Endodermal cell (in vitro differentiated cells): ENCODE data around the gene DNAJC18. TPM values are rescaled to one million over a fixed set of nuclear protein-coding genes. Genes with fewer than 3 reads are reported as not detected.
"Not testable (repeated sequence)": the region's sequence is repeated elsewhere in the genome, so short reads cannot be mapped to it uniquely, and the experiment has no call there.

ENCODE experiments used
- DNase-seq: peaks from one replicate; pipeline ENCODE4 v3.0.0-alpha.2; 2017
- H3K27ac ChIP-seq: 2 replicates; pipeline ENCODE4 v1.5.1; 2013; ENCODE audit warnings: mild to moderate bottlenecking, low read depth, low read length, moderate library complexity
- H3K27me3 ChIP-seq: 2 replicates; pipeline ENCODE4 v1.6.1; 2013; ENCODE audit warnings: mild to moderate bottlenecking, low read length, moderate library complexity; ENCODE audit not compliant: insufficient read depth, control insufficient read depth, poor library complexity, severe bottlenecking
- H3K36me3 ChIP-seq: 2 replicates; pipeline ENCODE4 v1.7.0; 2013; ENCODE audit warnings: mild to moderate bottlenecking, low read length, moderate library complexity; ENCODE audit not compliant: control insufficient read depth, insufficient read depth
- H3K4me1 ChIP-seq: one replicate; pipeline ENCODE4 v1.7.0; 2013; ENCODE audit warnings: low read length; ENCODE audit not compliant: control insufficient read depth, insufficient read depth
- H3K4me3 ChIP-seq: 2 replicates; pipeline ENCODE4 v1.5.1; 2013; ENCODE audit warnings: mild to moderate bottlenecking, low read length, moderate library complexity
- H3K9ac ChIP-seq: 2 replicates; pipeline ENCODE4 v1.6.1; 2013; ENCODE audit warnings: mild to moderate bottlenecking, low read length, moderate library complexity; ENCODE audit not compliant: poor library complexity, severe bottlenecking; ENCODE audit errors: extremely low read depth
- H3K9me3 ChIP-seq: 2 replicates; pipeline ENCODE4 v1.6.1; 2013; ENCODE audit warnings: mild to moderate bottlenecking, low read length, moderate library complexity; ENCODE audit not compliant: control insufficient read depth
- H3K27ac Mint-ChIP-seq: 2 replicates; pipeline ENCODE4 v1.8.0; 2020; ENCODE audit warnings: mixed read lengths
- H3K27me3 Mint-ChIP-seq: 2 replicates; pipeline ENCODE4 v1.8.0; 2021; ENCODE audit warnings: mild to moderate bottlenecking, mixed read lengths; ENCODE audit not compliant: insufficient read depth
- H3K36me3 Mint-ChIP-seq: 2 replicates; pipeline ENCODE4 v1.8.0; 2020; ENCODE audit warnings: low read depth, mixed read lengths
- H3K4me1 Mint-ChIP-seq: 2 replicates; pipeline ENCODE4 v1.8.0; 2020; ENCODE audit warnings: mixed read lengths
- H3K4me3 Mint-ChIP-seq: 2 replicates; pipeline ENCODE4 v1.8.0; 2020; ENCODE audit warnings: mild to moderate bottlenecking, moderate library complexity, mixed read lengths
- H3K9me3 Mint-ChIP-seq: 2 replicates; pipeline ENCODE4 v1.8.0; 2020; ENCODE audit warnings: mild to moderate bottlenecking, mixed read lengths
- WGBS, 2 experiments: methylation state at CpG; one replicate each; pipeline versions ENCODE4 v1.1.5 to v1.1.7; 2013; ENCODE audit warnings: missing lambda C conversion rate in 2 of 2, mixed read lengths in 1 of 2; ENCODE audit not compliant: insufficient coverage in 1 of 2, insufficient read length in 1 of 2; 5-methylcytosine and 5-hydroxymethylcytosine counted together
- total RNA-seq, 2 donors: library from RNA; stranded (reverse); fragmentation: NEBNext Ultra II Directional in 1 of 2; extraction: Animal tissue kit (Norgen Biotek cat#: 25700) in 1 of 2; gene quantifications; 2 replicates in 1 of 2; 3 replicates in 1 of 2; pipeline ENCODE4 v1.2.1, GENCODE V29; 2021
- TF ChIP-seq, protein P1 (sequence below): fragments of 200-600 bp; sonication (generic); conservative IDR thresholded peaks from 2 replicates; pipeline ENCODE4 v1.5.0; 2021; ENCODE audit warnings: antibody characterized with exemption, mild to moderate bottlenecking

Gene DNAJC18
- total RNA-seq, 2 donors from 2014 or later = 21.8 to 26.6 TPM

DNA sequence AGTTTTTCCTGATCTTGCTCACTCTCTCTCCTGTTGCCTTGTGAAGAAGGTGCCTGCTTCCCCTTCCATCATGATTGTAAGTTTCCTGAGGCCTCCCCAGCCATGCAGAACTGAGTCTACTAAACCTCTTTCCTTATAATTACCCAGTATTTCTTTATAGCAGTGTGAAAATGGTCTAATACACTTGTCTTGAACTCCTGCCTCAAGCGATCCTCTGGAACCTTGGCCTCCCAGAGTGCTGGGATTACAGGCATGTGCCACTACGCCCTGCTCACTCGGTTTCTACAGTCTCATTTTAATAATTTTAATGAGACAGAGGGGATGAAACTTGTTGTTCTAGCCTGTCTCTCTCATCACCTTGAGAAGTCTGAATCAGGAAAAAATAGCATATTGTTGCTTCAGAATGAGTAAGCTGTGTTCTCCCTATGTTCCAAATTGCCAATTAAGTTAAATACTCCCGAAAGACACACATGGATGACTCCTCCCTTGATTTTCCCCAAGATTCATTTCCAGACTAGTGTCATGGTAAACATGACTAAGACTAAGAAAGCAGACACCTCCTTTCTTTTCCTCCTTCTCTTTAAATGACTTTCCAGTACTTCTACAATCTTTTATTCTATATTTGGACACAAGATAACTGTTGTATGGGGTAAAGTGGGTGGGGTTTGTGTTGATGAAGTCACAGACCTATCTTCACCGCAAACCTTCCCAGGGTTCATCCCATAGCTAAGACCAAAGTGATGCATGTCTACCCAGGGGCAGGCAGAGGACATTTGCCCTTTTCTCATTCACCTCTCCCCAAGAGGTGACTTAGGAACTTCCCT, 7.8 kb upstream of the DNAJC18 start:
- peaks cover 5% of the 10 kb centered on the region for H3K27me3 Mint-ChIP-seq
- no peaks in the 10 kb centered on the region for H3K9me3 ChIP-seq
- no peaks in the 10 kb centered on the region for H3K27me3 ChIP-seq
- no peaks in the 10 kb centered on the region for H3K4me1 ChIP-seq
- no peak overlapping the region for H3K4me3 Mint-ChIP-seq
- H3K9me3 Mint-ChIP-seq = no peaks in the 10 kb centered on the region
- no peak overlapping the region for H3K9ac ChIP-seq
- H3K4me1 Mint-ChIP-seq = peaks cover 10% of the 10 kb centered on the region
- no peak overlapping the region for H3K4me3 ChIP-seq
- H3K36me3 Mint-ChIP-seq = no peaks in the 10 kb centered on the region
- H3K27ac ChIP-seq = no peak overlapping the region
- TF ChIP-seq, protein P1, sequence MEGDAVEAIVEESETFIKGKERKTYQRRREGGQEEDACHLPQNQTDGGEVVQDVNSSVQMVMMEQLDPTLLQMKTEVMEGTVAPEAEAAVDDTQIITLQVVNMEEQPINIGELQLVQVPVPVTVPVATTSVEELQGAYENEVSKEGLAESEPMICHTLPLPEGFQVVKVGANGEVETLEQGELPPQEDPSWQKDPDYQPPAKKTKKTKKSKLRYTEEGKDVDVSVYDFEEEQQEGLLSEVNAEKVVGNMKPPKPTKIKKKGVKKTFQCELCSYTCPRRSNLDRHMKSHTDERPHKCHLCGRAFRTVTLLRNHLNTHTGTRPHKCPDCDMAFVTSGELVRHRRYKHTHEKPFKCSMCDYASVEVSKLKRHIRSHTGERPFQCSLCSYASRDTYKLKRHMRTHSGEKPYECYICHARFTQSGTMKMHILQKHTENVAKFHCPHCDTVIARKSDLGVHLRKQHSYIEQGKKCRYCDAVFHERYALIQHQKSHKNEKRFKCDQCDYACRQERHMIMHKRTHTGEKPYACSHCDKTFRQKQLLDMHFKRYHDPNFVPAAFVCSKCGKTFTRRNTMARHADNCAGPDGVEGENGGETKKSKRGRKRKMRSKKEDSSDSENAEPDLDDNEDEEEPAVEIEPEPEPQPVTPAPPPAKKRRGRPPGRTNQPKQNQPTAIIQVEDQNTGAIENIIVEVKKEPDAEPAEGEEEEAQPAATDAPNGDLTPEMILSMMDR = no peak
- no peak overlapping the region for H3K27ac Mint-ChIP-seq
- H3K36me3 ChIP-seq = no peaks in the 10 kb centered on the region
- 94 to 97% methylated on average over 3 to 5 of the region's 5 CpGs for WGBS, 2 experiments
- DNase-seq = no peak

DNA sequence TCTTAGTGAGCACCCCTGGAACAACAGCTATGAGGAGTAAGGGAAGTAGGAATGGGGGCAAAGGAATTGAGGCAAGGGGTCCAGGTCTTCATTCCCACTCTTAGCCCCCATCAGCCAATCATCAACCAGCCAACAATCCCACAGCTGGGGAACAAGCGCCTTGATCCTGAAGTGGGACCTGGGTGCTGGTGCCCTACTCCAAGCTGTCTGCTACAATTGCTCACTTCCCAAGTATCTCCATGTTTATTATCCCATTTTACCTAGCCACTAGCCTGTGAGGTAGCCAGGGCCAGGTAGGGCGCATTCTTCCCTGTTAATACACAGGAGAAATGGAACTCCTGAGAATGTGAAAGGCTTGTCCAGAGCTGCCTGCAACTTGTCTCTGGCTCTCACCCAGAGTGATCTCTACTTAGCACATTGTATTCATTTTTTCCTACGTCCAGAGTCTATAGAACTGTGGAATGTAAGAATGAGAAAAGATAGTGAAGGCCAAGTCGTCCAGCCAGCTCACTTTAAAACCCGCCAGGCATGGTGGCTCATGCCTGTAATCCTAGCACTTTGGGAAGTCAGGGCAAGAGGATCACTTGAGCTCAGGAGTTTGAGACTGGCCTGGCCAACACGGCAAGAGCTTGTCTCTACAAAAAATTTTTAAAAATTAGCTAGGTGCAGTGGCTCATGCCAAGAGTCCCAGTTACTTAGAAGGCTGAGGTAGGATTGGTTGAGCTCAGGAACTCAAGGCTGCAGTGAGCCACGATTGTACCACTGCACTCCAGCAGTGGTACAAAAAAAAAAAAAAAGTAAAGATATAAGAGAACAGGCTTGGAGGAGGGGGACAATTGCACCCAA, 6.2 kb upstream of the DNAJC18 start:
- H3K27ac Mint-ChIP-seq = no peak overlapping the region
- Histone ChIP-seq H3K4me1 (no peaks in the 10 kb centered on the region), H3K9ac (no peak overlapping the region), H3K27me3 (no peaks in the 10 kb centered on the region), H3K36me3 (no peaks in the 10 kb centered on the region), H3K9me3 (no peaks in the 10 kb centered on the region), H3K27ac (no peak overlapping the region), H3K4me3 (no peak overlapping the region)
- no peak for DNase-seq
- WGBS, 2 experiments = 80 to 90% methylated on average over 5 to 7 of the region's 7 CpGs
- H3K4me3 Mint-ChIP-seq = no peak overlapping the region
- peaks cover 10% of the 10 kb centered on the region for H3K4me1 Mint-ChIP-seq
- TF ChIP-seq, protein P1 = no peak
- no peaks in the 10 kb centered on the region for H3K9me3 Mint-ChIP-seq
- peaks cover 6% of the 10 kb centered on the region for H3K27me3 Mint-ChIP-seq
- no peaks in the 10 kb centered on the region for H3K36me3 Mint-ChIP-seq

DNA sequence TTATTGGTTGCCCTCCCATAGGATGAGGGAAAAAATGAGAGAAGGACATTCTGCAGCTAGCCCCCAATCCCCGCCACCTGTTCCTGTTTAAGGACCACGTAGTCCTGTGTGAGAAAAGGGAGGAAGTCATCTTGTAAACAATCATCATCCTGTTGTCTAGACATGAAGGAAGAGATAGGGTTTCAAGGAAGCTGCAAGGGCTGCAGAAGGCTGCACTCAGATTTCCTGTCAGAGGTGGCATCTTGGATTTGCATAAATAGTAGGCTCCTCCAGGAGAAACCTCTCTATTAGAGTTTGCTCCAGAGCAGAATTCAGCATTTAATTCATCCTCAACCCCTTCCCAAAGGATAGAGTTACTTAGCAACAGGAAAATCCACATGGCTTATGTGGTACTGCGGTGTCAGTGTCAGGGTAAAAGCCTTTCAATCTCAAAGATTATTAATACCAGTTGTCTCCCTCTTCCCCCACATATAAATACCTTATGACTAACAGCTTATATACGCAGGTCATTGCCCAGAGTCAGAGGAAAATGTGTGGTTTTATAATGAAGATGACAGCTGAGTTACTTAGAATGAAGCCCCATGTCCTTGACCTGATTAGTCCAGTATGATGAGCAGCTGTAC, 4.6 kb upstream of the DNAJC18 start:
- H3K9me3 Mint-ChIP-seq = no peaks in the 10 kb centered on the region
- DNase-seq = no peak
- Histone ChIP-seq H3K4me3 (no peak overlapping the region), H3K36me3 (no peaks in the 10 kb centered on the region), H3K9me3 (no peaks in the 10 kb centered on the region), H3K27ac (no peak overlapping the region), H3K4me1 (no peaks in the 10 kb centered on the region), H3K9ac (no peak overlapping the region), H3K27me3 (no peaks in the 10 kb centered on the region)
- H3K27ac Mint-ChIP-seq = no peak overlapping the region
- peaks cover 13% of the 10 kb centered on the region for H3K4me1 Mint-ChIP-seq
- TF ChIP-seq, protein P1 = no peak
- peaks cover 6% of the 10 kb centered on the region for H3K27me3 Mint-ChIP-seq
- no peak overlapping the region for H3K4me3 Mint-ChIP-seq
- H3K36me3 Mint-ChIP-seq = no peaks in the 10 kb centered on the region
- WGBS, 2 experiments = 71 to 75% methylated on average over 3 to 4 of the region's 4 CpGs

DNA sequence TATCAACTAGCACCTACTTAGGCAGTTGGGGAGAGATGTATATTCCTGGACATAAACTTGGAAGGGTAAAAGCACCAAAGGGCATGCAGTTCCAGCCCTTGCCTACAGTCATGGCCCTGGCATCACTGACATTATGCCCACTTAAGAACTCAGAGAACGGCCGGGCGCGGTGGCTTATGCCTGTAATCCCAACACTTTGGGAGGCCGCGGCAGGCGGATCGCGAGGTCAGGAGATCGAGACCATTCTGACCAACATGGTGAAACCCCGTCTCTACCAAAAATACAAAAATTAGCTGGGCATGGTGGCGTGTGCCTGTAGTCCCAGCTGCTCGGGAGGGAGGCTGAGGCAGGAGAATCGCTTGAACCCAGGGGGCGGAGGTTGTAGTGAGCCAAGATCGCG, 1.1 kb upstream of the DNAJC18 start:
- not testable (repeated sequence) for H3K4me3 ChIP-seq, H3K9me3 ChIP-seq, H3K27me3 Mint-ChIP-seq, H3K27me3 ChIP-seq, H3K4me3 Mint-ChIP-seq, H3K36me3 ChIP-seq, H3K27ac ChIP-seq, H3K27ac Mint-ChIP-seq, DNase-seq, H3K36me3 Mint-ChIP-seq, H3K9ac ChIP-seq, H3K9me3 Mint-ChIP-seq, H3K4me1 ChIP-seq
- H3K4me1 Mint-ChIP-seq = peaks cover 20% of the 10 kb centered on the region
- 90 to 94% methylated on average over 12 to 17 of the region's 17 CpGs for WGBS, 2 experiments
